Activated CD4-positive, alpha-beta T cell treated with anti-CD3 and anti-CD28 coated beads for 24 hours (primary cell): ENCODE measurements around the gene GYPC.
"Not testable (repeated sequence)": the region's sequence is repeated elsewhere in the genome, so short reads cannot be mapped to it uniquely, and the experiment has no call there.

Experiments
- DNase-seq, 2 donors: peaks; one replicate each; pipeline ENCODE4 v3.0.0-alpha.2; 2020; ENCODE audit warnings: low read depth in 2 of 2

GYPC gene

DNA sequence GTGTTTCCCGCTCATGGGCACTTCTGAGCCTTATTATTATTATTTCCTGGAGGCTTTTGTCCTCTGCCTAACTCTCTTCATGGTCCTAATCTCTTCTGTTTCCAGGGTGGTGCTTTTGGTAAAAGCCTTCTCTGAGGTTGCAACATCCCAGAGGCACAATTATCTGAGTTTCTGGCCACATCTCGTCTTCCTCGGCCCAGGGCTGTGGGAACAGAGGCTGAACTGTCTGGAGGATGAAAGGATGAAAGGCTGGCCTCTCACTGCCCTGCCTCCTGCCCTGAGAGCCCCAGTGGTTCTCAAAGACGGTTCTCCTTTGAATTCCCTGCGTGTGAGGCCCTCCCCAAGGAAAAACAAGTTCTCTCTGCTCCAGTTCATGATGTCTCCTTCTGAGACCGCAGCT lies 13.8 kb downstream of the GYPC start:
- DNase-seq, result no peak

DNA sequence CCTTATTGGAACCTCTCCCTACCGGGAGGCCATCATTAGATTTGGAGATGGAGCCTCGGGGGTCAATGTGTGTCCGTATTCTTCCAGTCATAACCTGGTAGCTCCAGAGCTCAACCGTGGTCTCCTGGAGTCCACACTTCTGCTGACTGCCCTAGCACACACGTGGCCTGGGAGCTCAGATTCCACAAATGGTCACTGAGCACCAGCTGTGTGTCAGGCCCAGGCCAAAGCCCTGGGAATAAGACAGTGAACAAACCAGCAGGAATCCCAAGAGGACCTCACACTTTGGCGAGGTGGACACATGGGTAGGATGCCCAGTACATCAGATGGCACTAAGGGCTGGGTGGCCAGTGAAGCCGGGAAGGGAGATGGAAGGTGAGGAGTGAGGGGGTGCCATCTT lies 15.5 kb downstream of the GYPC start:
- DNase-seq, result no peak

DNA sequence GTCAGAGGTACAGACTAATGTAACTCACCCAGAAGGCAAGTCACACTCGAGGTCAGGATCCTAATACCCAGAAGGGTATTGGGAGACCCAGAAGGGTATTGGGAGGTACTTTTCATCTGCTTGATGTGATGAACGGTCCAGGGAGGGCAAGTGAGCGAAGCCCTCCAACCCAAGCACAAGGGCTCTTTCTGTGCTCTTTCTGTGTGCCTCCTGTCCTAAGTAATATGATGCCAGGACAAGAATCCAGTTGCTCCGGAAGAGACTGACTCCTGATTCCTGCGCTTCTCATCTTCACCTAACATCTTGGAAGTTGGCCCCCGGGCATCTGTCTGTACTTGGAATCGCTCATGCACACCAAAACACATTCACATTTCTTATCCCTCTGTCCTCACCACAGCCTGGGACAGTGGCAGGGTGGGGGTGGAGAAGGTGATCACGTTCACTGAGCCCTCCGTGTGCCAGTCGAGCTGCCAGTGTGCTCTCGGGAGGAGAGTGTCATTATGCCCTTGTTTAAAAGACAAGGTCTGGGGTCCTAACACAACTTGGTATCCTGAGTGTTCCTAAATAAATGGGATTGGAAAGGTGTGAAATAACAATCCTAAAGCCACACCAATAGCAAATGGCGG lies 17.1 kb downstream of the GYPC start:
- no peak for DNase-seq

DNA sequence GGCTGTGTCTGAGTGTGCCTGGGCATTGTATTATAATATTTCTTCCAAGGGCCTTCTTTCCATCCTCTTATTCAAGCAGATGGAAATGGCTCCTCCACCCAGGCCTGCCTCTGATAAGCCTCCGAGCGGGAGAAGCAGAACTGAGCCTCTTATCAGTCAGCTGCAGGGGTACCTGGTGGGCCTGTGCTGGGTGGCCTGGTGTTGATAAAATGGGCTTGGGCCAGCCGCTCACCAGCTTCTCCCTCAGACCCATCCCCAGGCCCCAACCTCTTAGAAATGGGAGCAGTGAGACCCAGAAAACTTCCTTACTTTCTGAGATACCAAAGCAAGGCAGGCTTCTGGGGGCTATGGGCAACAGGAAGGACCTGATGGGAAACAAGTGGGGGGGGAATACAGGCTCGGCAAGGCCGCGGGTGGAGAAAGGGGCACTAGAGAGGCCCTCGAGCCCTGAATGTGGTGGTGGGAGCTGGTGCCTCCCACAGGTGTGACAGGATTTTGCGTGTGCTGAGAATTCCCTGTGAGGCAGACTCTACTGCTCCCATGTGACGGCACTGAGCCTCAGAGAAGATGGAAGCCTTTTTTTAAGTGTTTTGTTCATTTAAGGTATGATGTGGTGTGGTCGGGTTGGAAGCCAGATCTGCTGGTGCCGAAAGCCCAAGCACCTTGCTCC lies 18.3 kb downstream of the GYPC start:
- DNase-seq, result no peak

DNA sequence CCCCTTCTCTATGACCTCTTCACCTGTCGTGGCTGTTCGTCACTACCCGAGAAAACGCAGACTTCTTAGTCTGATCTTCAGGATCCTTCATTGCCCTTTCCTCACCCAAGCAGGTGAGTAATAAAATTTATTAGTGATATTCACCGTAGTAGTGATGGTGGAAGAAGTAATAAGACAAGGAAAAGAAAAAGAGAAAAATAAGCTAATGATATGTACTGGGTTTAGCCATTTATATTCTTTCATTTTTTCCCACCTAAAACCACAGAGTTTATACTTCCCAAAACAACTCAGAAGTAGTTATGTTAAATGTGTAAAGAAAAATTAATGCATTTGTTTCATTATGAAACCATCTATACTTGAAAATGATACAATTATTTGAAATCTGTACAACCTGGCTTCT lies 19.7 kb downstream of the GYPC start:
- DNase-seq, result no peak

DNA sequence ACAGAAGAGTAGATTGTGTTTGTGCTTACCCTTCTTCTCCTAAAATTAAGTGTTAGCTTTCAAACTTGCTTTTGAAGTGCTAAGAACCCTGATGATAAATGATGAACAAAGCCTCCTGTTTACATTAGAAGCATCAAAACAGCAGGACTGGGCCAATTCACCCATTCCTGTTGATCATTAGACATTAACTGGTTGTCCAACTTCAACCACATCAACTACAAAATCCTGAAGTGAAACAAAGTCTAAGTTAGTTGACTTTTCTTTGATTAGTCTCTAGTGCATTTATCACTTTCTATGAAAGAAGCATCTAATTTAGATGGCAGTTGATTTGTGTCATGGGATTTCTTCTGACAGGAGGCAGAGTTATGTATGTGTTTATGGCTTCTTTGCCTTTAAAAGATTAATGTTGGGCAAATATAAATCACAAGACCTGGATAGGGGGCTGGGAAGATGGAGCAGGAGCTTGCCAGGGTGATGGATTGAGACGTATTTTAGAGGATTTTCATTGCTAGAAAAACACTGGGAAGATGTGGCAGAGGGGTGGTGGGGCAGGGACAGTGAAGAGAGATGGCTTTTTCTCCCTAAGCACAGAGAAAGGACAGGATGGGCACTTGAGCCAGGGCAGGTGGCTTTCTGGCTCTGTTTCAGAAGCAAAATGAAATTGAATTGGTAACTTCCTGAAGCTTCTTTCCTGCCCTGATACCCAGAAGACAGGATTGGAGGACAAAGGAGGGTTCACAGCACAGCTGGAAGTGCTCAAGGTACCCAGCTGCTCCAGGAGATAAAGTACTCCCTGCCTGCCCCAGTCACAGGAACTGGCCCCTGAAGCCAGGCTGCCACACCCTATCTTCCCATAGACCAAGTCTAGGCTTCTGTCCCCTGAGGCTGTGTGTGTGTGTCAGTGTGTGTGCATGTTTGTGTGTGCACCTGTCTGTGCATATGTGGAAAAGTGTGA lies 20.5 kb downstream of the GYPC start:
- no peak for DNase-seq

DNA sequence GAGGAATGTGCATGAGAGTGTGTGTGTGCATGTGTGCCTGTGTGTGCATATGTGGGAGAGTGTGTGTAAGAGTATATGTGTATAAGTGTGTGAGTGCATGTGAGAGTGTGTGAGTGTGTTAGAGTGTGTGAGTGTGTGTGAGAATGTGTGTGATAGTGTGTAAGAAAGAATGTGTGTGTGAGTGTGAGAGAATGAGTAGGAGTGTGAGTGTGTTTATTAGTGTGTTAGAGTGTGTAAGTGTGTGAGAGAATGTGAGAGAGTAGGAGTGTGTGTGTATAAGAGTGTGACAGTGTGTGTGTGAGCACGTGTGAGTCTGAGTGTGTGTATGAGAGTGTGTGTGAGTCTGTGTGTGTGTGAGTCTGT lies 21.2 kb downstream of the GYPC start:
- no peak for DNase-seq

DNA sequence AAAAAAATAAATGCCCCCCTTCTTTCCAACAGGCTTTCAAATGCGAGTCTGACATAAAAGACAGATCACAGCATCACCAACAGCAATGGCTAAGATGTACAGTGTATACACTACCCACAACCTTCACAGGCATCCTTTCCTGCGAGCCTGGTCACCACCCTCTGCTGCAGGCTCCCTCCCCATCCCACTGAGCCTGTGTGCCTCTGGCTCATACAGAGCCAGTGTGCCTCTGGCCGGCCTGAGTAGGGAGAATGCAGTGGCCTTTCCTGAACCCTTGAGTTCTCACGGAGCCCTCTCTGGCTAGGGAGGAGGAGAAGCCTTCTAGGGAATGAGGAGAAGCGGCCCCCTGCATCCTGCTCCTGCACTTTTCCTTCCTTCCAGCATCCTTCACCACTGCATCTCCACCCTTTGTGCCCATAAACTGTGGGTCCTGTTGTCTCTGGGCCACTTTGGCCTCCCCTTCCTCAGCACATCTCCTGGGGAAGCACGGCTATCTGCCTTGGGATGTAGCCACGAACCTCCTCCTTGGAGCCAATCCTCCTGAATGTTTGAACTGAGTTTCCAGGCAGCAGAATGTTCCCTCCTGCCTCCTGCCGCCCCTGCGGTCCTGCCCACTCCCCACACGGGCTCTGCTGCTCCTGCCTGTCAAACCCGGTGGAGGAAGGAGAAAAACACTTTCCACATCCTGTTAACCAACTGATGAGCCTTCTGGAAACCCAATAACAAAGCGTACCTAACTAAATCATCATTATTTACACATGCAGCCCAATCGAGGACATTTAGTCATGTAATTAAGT lies 22.5 kb downstream of the GYPC start:
- no peak for DNase-seq

DNA sequence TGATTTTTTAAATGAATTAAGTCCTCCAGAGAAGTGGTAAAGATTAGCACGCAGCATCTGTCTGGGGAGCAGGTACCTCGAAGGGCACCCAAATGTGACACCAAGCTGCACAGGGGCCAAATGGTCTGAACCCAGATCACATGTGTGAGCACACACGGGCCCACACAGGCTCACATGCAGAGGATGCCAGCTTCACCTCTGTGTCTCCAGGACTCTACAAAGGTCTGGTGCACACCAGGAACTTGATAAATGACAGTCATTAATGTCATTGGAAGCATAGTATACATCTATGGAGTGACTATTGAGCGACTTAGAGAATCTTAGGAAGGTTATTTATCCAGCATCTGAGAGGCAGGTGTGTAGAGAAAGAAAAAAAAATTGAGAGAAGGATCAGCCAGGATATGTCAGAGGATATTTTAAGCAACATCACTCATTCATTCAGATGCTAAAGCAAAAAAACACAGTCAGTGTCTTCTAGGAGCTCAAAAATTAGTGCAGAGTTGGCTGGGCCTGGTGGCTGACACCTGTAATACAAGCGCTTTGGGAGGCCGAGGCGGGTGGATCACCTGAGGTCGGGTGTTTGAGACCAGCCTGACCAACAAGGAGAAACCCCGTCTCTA lies 23.2 kb downstream of the GYPC start:
- no peak for DNase-seq

DNA sequence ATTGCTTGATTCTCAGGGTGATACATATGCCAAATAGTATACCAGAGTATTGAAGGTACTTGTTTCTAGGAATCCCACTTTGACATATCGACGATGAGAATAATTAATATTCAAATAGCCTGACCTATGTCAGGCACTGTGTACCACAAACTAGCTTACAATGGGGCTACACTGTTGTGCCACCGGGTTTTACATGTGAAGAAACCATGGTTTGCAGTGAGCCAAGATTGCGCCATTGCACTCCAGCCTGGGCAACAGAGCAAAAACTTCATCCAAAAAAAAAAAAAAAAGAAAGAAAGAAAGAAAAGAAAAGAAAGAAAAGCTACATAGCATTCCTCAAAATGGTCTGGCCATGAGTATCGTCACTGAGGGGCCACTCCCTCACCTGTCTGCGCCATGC lies 25.5 kb downstream of the GYPC start:
- DNase-seq, result no peak

DNA sequence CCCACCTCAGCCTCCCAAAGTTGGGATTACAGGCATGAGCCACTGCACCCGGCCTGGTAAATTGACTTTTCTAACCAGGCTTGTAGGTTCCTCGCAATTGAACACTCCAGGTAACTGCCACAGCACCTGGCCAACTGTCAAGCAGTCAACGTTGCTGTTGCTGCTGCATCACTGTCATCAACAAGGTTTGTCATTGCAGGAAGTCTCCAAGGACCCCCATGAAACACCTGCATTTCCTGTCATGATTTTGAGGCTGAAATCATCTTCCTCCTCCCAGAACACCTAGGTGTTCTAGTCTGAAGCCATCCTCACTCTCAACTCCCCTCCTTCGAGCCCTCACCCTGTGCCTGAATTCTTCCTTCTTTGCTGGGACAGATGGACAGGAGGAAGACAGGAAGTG lies 29.7 kb downstream of the GYPC start:
- no peak for DNase-seq

DNA sequence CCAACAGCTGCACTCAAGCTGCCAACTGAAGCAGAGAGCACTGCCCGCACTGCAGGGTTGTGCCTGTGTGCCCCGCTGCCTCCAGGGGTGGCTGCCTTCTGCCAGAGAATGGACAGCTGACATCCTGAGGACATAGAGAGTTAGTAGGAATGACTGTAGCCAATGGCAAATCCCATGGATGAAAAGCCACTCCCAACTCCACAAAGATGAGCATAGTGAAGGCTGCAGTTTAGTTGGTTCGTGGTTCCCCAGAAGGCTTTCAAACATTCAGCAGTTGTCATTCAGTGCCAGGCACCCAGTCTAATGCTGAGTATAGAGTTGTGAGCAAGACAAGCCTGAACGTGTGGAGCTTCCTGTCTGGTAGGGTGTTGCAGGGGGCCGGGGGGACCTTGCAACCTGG lies 30.3 kb downstream of the GYPC start:
- DNase-seq, result no peak

DNA sequence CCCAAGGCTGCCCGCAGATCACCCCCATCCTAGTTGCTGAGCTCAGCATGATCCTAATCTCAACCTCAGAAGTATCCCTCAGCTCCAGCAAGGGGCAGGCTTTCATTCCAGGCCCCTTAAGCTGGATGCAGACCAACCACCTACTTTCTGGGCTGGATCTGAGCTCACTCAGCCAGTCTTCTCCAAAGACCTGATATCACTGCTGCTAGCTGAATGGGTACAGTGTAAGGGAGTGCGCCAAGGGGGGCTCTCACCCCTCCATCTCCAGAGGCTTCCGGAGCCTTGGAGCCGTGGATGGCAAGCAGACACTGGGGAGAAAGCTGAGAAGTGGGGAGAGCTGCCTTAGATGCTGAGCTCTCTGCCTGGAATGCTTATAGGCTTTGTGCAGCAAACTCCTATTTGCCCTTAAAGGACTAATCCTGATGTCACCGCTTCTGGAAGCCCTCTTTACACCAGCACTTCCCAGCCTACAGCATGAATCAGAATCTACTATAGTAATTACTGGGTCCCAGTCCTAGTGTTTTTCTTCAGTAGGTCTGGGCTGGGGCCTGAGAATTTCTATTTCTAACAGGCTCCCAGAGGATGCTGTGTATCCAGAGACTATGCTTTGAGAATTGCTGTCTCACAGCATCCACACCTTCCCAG lies 31.0 kb downstream of the GYPC start:
- DNase-seq, result no peak

DNA sequence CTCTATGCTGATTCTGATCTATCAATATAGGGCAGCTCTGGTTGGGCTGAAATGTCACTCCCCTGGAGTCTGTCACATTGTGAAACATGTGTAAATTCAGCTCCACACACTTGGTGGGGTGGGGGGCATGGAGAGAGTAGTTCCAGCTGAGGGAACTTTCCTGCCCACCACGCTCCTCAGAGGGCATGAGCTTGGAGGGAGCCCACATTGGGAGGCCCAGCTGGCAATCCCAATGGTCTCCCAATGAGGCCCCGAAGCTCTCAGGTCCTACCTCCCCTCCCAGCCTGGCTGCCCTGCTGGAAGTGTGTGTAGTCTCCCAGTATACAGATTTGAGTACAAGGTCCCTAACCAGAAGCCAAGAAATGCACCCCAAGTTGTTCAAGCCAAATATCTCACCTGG lies 31.5 kb downstream of the GYPC start:
- no peak for DNase-seq

DNA sequence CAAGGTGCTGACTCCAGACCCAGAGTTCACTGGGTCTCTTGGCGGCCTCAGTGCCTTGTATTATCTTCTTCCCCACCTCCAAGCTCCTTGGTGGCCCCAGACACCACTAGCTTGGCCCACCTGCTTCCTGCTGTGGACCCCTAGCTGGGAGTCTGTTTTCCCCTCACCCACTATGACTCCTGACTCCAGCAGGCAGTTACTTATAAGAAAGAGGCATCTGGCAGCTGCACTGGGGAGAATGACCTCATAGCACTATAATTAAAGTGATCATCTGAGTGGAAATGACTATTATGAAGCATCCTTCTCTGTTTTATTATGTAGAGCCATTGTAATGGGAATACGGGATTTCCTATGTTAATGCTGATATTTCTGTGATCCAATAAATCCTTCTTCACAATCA lies 32.6 kb downstream of the GYPC start:
- not testable (repeated sequence) for DNase-seq

DNA sequence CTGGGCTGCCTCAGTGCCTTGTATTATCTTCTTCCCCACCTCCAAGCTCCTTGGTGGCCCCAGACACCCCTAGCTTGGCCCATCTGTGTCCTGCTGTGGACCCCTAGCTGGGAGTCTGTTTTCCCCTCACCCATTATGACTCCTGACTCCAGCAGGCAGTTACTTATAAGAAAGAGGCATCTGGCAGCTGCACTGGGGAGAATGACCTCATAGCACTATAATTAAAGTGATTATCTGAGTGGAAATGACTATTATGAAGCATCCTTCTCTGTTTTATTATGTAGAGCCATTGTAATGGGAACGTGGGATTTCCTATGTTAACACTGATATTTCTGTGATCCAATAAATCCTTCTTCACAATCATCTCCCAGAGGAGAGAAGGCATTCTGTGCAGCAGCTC lies 36.3 kb downstream of the GYPC start:
- not testable (repeated sequence) for DNase-seq

DNA sequence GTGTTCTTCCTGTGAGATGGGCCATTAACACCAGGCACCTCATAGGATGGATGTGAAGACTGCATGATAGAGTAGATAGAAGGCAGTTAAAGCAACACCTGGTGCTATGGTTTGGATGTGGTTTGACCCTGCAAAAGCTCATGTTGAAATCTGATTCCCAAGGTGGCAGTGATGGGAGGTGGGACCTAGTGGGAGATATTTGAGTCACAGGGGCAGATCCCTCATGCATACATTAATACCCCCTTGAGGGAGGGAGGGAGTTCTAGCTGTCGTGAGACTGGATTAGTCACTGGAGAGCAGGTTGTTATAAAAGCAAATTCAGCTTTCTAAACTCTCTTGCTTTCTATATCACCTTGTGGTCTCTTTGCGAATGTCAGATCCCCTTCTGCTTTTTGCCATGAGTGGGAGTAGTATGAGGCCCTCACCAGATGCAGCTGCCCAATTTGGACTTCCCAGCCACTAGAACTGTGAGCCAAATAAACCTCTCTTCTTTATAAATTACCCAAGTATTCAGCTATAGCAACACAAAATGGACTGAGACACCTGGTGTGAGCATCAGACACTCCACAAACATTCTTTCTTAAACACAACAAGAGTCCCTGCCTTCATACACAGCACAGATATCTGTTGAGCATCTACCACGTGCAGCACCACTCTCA lies 37.1 kb downstream of the GYPC start:
- not testable (repeated sequence) for DNase-seq

DNA sequence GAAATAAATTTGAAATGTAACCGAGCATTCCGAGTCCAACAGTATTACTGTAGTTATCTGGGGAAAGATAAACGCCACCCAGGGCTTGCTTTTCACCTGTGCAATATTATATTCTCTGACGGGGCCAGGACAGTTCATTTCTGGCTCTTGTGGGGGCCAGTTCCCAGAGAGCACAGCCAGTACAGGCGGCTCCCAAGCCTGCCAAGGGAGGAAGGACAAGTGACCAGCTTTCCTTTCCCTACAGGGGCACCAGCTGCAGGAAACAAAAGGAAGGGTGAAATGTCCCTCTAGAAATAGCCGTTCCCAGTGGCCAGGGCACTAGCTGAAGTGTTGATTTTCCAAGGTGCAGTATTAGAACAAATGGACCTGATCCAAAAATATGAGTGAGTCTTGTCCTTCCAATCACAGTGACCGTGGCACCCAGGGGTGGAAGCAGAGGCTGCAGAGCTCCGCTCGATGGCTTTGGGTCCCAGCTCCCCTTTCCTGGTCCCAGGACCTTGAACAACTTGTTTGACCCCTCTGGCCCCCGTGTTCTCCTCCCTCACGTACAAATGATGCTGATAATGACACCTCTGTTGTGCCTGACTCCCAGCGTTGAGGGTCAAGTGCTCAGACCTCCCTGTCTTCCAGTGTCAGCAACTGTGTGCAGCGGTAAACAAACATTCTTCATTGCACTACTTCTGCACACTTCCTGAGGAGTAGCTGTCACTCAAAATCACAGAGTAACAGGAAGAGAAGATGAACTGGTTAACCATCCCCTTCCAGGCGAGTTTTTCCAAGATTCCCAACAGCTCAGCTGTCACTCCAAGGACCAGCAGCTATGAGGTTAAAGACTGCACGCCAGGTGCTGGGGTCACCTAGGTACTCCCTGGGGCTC lies 40.9 kb downstream of the GYPC start:
- no peak for DNase-seq

DNA sequence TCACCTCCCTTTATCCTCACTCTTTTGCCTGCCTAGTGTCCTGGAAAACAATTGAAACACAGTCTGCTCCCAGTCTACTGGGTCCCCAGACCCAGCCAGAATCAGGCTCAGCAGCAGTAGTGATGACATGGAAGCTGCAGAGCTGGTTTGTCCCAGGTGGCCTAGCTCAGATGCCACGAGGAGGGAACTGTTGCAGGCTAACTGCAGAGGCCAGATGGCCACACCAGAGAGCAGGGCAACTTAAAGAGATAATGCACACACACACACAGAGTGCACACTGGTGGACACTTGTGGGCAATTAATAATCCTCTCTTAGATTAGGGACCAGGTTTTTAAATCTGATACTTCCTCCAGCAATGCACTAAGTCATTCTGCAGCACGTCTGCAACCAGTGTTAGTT lies 42.4 kb downstream of the GYPC start:
- no peak for DNase-seq

DNA sequence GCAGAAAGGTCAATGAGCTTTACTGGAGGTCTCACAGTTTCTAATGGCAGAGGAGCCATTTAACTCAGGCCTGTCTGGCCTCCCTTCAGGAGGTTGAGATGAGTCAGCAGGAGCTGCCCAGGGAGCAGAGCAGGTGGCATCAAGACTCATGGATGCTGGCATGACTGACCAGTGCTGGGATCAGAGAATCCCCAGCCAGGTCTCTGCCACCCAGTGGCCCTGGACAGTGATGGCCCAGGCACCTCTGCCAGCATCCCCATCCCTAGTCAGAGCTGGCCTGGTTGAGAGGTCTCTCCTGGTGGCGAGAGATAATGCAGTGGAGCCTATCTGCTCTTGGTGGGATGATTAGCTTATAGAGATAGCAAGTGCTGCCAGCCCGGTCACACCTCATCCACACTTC lies 43.1 kb downstream of the GYPC start:
- no peak for DNase-seq
